ENCODE results near the gene MICALL2.

MICALL2 gene

GRCh38 chr7:1475991-1476390 is 16.7 kb upstream of the MICALL2 start:
- no peak overlapping the region for H2AFZ ChIP-seq (ENCODE audit: low read length)
- H3K9ac ChIP-seq (ENCODE audit: low read depth, low read length, poor library complexity, severe bottlenecking), result no peak overlapping the region
- no peaks in the 10 kb centered on the region for H3K9me2 ChIP-seq (replicated peaks; ENCODE audit: low read depth, low read length)
- no peaks in the 10 kb centered on the region for H3F3A ChIP-seq (ENCODE audit: low read depth)
- no peak overlapping the region for H3K4me3 ChIP-seq (ENCODE audit: low read length, poor library complexity, severe bottlenecking)
- TF ChIP-seq CTCF (conservative IDR thresholded peaks at IDR 0.05; ENCODE audit: low read length) (no peak), EZH2phosphoT487 (IDR thresholded peaks at IDR 0.05; ENCODE audit: borderline replicate concordance) (no peak)
- no peaks in the 10 kb centered on the region for H3K9me3 ChIP-seq (ENCODE audit: insufficient read depth, low read depth, low read length)
- no peaks in the 10 kb centered on the region for H3K4me1 ChIP-seq (ENCODE audit: insufficient read depth, low read length, poor library complexity, severe bottlenecking)
- H4K20me1 ChIP-seq (ENCODE audit: insufficient read depth, low read length, poor library complexity, severe bottlenecking), result no peaks in the 10 kb centered on the region
- peaks cover 58% of the 10 kb centered on the region; the same call in 1 of the 2 replicates for H3K36me3 ChIP-seq (ENCODE audit: insufficient read depth, low read length)
- H3K79me2 ChIP-seq (ENCODE audit: insufficient read depth, low read length), result no peaks in the 10 kb centered on the region
- no peak overlapping the region for H3K4me2 ChIP-seq (ENCODE audit: low read depth, low read length, poor library complexity, severe bottlenecking)
- no peaks in the 10 kb centered on the region for H3K27me3 ChIP-seq (ENCODE audit: insufficient read depth, low read length, poor library complexity, severe bottlenecking)

GRCh38 chr7:1475393-1475792 is 16.1 kb upstream of the MICALL2 start:
- H3K4me3 ChIP-seq (ENCODE audit: low read length, poor library complexity, severe bottlenecking), result no peak overlapping the region
- H4K20me1 ChIP-seq (ENCODE audit: insufficient read depth, low read length, poor library complexity, severe bottlenecking), result no peaks in the 10 kb centered on the region
- TF ChIP-seq EZH2phosphoT487 (IDR thresholded peaks at IDR 0.05; ENCODE audit: borderline replicate concordance) (no peak), CTCF (conservative IDR thresholded peaks at IDR 0.05; ENCODE audit: low read length) (no peak)
- no peaks in the 10 kb centered on the region for H3K4me1 ChIP-seq (ENCODE audit: insufficient read depth, low read length, poor library complexity, severe bottlenecking)
- no peaks in the 10 kb centered on the region for H3K9me2 ChIP-seq (replicated peaks; ENCODE audit: low read depth, low read length)
- no peaks in the 10 kb centered on the region for H3K79me2 ChIP-seq (ENCODE audit: insufficient read depth, low read length)
- H3K9me3 ChIP-seq (ENCODE audit: insufficient read depth, low read depth, low read length), result no peaks in the 10 kb centered on the region
- H3K4me2 ChIP-seq (ENCODE audit: low read depth, low read length, poor library complexity, severe bottlenecking), result no peak overlapping the region
- H3F3A ChIP-seq (ENCODE audit: low read depth), result no peaks in the 10 kb centered on the region
- H3K36me3 ChIP-seq (ENCODE audit: insufficient read depth, low read length), result peaks cover 62% of the 10 kb centered on the region; the same call in 1 of the 2 replicates
- H2AFZ ChIP-seq (ENCODE audit: low read length), result no peak overlapping the region
- H3K9ac ChIP-seq (ENCODE audit: low read depth, low read length, poor library complexity, severe bottlenecking), result no peak overlapping the region
- H3K27me3 ChIP-seq (ENCODE audit: insufficient read depth, low read length, poor library complexity, severe bottlenecking), result no peaks in the 10 kb centered on the region

GRCh38 chr7:1474736-1475135 is 15.5 kb upstream of the MICALL2 start:
- Histone ChIP-seq H3K27me3 (ENCODE audit: insufficient read depth, low read length, poor library complexity, severe bottlenecking) (no peaks in the 10 kb centered on the region), H3K4me3 (ENCODE audit: low read length, poor library complexity, severe bottlenecking) (no peak overlapping the region), H3K36me3 (ENCODE audit: insufficient read depth, low read length) (peaks cover 65% of the 10 kb centered on the region; the same call in 1 of the 2 replicates), H3K9me2 (replicated peaks; ENCODE audit: low read depth, low read length) (no peaks in the 10 kb centered on the region), H3K4me1 (ENCODE audit: insufficient read depth, low read length, poor library complexity, severe bottlenecking) (no peaks in the 10 kb centered on the region), H3K79me2 (ENCODE audit: insufficient read depth, low read length) (no peaks in the 10 kb centered on the region), H3F3A (ENCODE audit: low read depth) (no peaks in the 10 kb centered on the region), H3K9me3 (ENCODE audit: insufficient read depth, low read depth, low read length) (no peaks in the 10 kb centered on the region), H4K20me1 (ENCODE audit: insufficient read depth, low read length, poor library complexity, severe bottlenecking) (no peaks in the 10 kb centered on the region), H2AFZ (ENCODE audit: low read length) (no peak overlapping the region), H3K4me2 (ENCODE audit: low read depth, low read length, poor library complexity, severe bottlenecking) (no peak overlapping the region), H3K9ac (ENCODE audit: low read depth, low read length, poor library complexity, severe bottlenecking) (no peak overlapping the region)
- no peak for TF ChIP-seq EZH2phosphoT487 (IDR thresholded peaks at IDR 0.05; ENCODE audit: borderline replicate concordance)
- no peak for TF ChIP-seq CTCF (conservative IDR thresholded peaks at IDR 0.05; ENCODE audit: low read length)
